CD4-positive, alpha-beta memory T cell (primary cell): ENCODE results near the gene PLEKHA6. TPM values are rescaled to one million over a fixed set of nuclear protein-coding genes. Genes with fewer than 3 reads are reported as not detected.

Experiments
- CTCF ChIA-PET: fragments of 350-600 bp; sonication (Branson Sonifier 250); formaldehyde crosslinking; loops from one replicate; lab custom pipeline; 2021; ENCODE audit warnings: inconsistent platforms; ENCODE audit not compliant: partially characterized antibody; lab: Charles Lee
- POLR2A ChIA-PET: fragments of 350-600 bp; sonication (Branson Sonifier 250); formaldehyde crosslinking; loops from one replicate; lab custom pipeline; 2021; ENCODE audit not compliant: partially characterized antibody; lab: Charles Lee
- DNase-seq, 5 donors: peaks; one replicate each; pipeline versions ENCODE4 v3.0.0 to v3.0.0-alpha.2; 2020 to 2022; ENCODE audit warnings: mixed read lengths in 1 of 5
- H3K27ac ChIP-seq: one replicate; pipeline ENCODE4 v1.7.0; 2013; ENCODE audit warnings: low read depth, low read length
- H3K27me3 ChIP-seq: 2 replicates; pipeline ENCODE4 v1.7.0; 2013; ENCODE audit warnings: mild to moderate bottlenecking, low read length, moderate library complexity; ENCODE audit not compliant: insufficient read depth
- H3K36me3 ChIP-seq: 2 replicates; pipeline ENCODE4 v1.7.0; 2013; ENCODE audit warnings: mild to moderate bottlenecking, low read length, moderate library complexity; ENCODE audit not compliant: insufficient read depth
- H3K4me1 ChIP-seq: 2 replicates; pipeline ENCODE4 v1.7.0; 2013; ENCODE audit warnings: mild to moderate bottlenecking, low read length, moderate library complexity; ENCODE audit not compliant: insufficient read depth
- H3K4me3 ChIP-seq, 2 donors: one replicate each; pipeline ENCODE4 v1.7.0; 2013; ENCODE audit warnings: low read length in 2 of 2, mild to moderate bottlenecking in 1 of 2
- H3K9me3 ChIP-seq, 2 donors: one replicate each; pipeline ENCODE4 v1.7.0; 2013; ENCODE audit warnings: low read length in 2 of 2, control low read depth in 1 of 2; ENCODE audit not compliant: control insufficient read depth in 1 of 2
- H3K27ac Mint-ChIP-seq, 7 donors: one replicate each; pipeline ENCODE4 v1.8.0; 2020 to 2021; ENCODE audit warnings: mixed read lengths in 7 of 7, mild to moderate bottlenecking in 6 of 7, inconsistent platforms in 3 of 7, moderate library complexity in 3 of 7
- H3K27me3 Mint-ChIP-seq, 2 donors: one replicate each; pipeline ENCODE4 v1.8.0; 2020 to 2021; ENCODE audit warnings: mixed read lengths in 2 of 2
- H3K36me3 Mint-ChIP-seq, 2 donors: one replicate each; pipeline ENCODE4 v1.8.0; 2020 to 2021; ENCODE audit warnings: mixed read lengths in 2 of 2, inconsistent platforms in 1 of 2, mild to moderate bottlenecking in 1 of 2
- H3K4me1 Mint-ChIP-seq, 4 donors: one replicate each; pipeline ENCODE4 v1.8.0; 2020 to 2021; ENCODE audit warnings: mixed read lengths in 4 of 4, mild to moderate bottlenecking in 1 of 4
- H3K4me3 Mint-ChIP-seq, 8 donors: one replicate each; pipeline ENCODE4 v1.8.0; 2020 to 2021; ENCODE audit warnings: mixed read lengths in 8 of 8, mild to moderate bottlenecking in 7 of 8, moderate library complexity in 6 of 8, inconsistent platforms in 3 of 8
- H3K9me3 Mint-ChIP-seq, 8 donors: one replicate each; pipeline ENCODE4 v1.8.0; 2020 to 2021; ENCODE audit warnings: mixed read lengths in 8 of 8, mild to moderate bottlenecking in 5 of 8, inconsistent platforms in 3 of 8, moderate library complexity in 1 of 8
- intact Hi-C: fragments of 100-400 bp; cut with micrococcal nuclease; formaldehyde crosslinking; loops from one replicate; pipeline ENCODE4 v1.15.1; 2023
- polyA plus RNA-seq, 2 donors: library from polyadenylated mRNA; unstranded; fragments of 300-500 nt; fragmentation: Illumina TruSeq; gene quantifications; one replicate each; pipeline ENCODE4 v1.2.3, GENCODE V29; 2021
- total RNA-seq, 2 experiments: library from RNA; stranded (reverse); gene quantifications; one replicate each; pipeline ENCODE4 v1.2.3, GENCODE V29; 2021

Gene PLEKHA6
- total RNA-seq = under 1 TPM; 0.52 to 0.89 TPM
- under 1 TPM in 1 of 2 donors, not detected in 1; 0.15 TPM for polyA plus RNA-seq

GRCh38 chr1:204359474-204360255, at the start of gene PLEKHA6:
TSS of gene PLEKHA6 (minus strand) at chr1:204359929. CDS start at chr1:204273727, 86,202 bp downstream.
- POLR2A ChIA-PET = no interaction called here
- H3K36me3 ChIP-seq = no peaks in the 10 kb centered on the region
- H3K4me1 Mint-ChIP-seq = peaks cover 3 to 13% (median 8%) of the 10 kb centered on the region in 4 donors
- no peak within 1 kb of the TSS for H3K4me3 ChIP-seq
- peaks cover 0 to 10% of the 10 kb centered on the region in 2 donors for H3K27me3 Mint-ChIP-seq
- no peaks in the 10 kb centered on the region for H3K9me3 Mint-ChIP-seq
- CTCF ChIA-PET = interaction anchor here (0.5 to 2.3 kb wide), 2 partner anchors 195 to 197 kb away, joined by 3 to 6 read pairs; no protein-coding TSS in a partner anchor
- intact Hi-C loops = loop anchor here (5.0 kb wide), 1 partner anchor 48 kb away; no protein-coding TSS in a partner anchor
- DNase-seq = no peak
- no peak within 1 kb of the TSS for H3K4me3 Mint-ChIP-seq
- H3K27ac ChIP-seq = no peak within 1 kb of the TSS
- H3K27ac Mint-ChIP-seq = no peak within 1 kb of the TSS
- no peaks in the 10 kb centered on the region for H3K27me3 ChIP-seq
- no peaks in the 10 kb centered on the region for H3K9me3 ChIP-seq
- H3K4me1 ChIP-seq = peaks cover 13% of the 10 kb centered on the region
- no peaks in the 10 kb centered on the region for H3K36me3 Mint-ChIP-seq

GRCh38 chr1:204409123-204409522, 49.4 kb upstream of the PLEKHA6 start:
- Mint-ChIP-seq H3K27me3 (no peaks in the 10 kb centered on the region), H3K4me3 (peak overlapping the region; percentile 98 to 99 (median 99)), H3K36me3 (peaks cover 22 to 68% of the 10 kb centered on the region in 2 donors), H3K27ac (peak overlapping the region; percentile 99 to 100 (median 100)), H3K4me1 (peaks cover 21 to 41% (median 27%) of the 10 kb centered on the region in 4 donors), H3K9me3 (peaks cover 0 to 2% (median 0%) of the 10 kb centered on the region in 8 donors)
- no peaks in the 10 kb centered on the region for H3K27me3 ChIP-seq
- peaks cover 32% of the 10 kb centered on the region for H3K4me1 ChIP-seq
- intact Hi-C loops = loop anchor here (5.0 kb wide), 1 partner anchor 47 kb away; no protein-coding TSS in a partner anchor
- ChIA-PET POLR2A (interaction anchor here (1.2 to 2.6 kb wide), 2 partner anchors 10 to 94 kb away, joined by 3 to 10 read pairs; no protein-coding TSS in a partner anchor), CTCF (interaction anchor here (1.3 to 4.9 kb wide), 3 partner anchors 11 to 46 kb away, joined by 3 to 64 read pairs (median 4); no protein-coding TSS in a partner anchor)
- H3K4me3 ChIP-seq = peak overlapping the region; percentile 67 to 99
- H3K36me3 ChIP-seq = peaks cover 23% of the 10 kb centered on the region
- no peak for DNase-seq
- peak overlapping the region; percentile 100 for H3K27ac ChIP-seq
- H3K9me3 ChIP-seq = no peaks in the 10 kb centered on the region

GRCh38 chr1:204408602-204409001, 48.9 kb upstream of the PLEKHA6 start:
- H3K9me3 Mint-ChIP-seq = peaks cover 0 to 2% (median 0%) of the 10 kb centered on the region in 8 donors
- DNase-seq = no peak
- H3K36me3 ChIP-seq = peaks cover 27% of the 10 kb centered on the region
- peaks cover 22 to 44% (median 32%) of the 10 kb centered on the region in 4 donors for H3K4me1 Mint-ChIP-seq
- peak overlapping the region; percentile 67 to 99 for H3K4me3 ChIP-seq
- H3K27me3 Mint-ChIP-seq = no peaks in the 10 kb centered on the region
- peaks cover 37% of the 10 kb centered on the region for H3K4me1 ChIP-seq
- peak overlapping the region; percentile 86 to 100 (median 100) for H3K27ac Mint-ChIP-seq
- no peaks in the 10 kb centered on the region for H3K9me3 ChIP-seq
- ChIA-PET POLR2A (interaction anchor here (1.2 to 2.6 kb wide), 3 partner anchors 10 to 94 kb away, joined by 3 to 10 read pairs (median 7); partner anchors contain the start of gene PIK3C2B), CTCF (interaction anchor here (1.3 to 4.9 kb wide), 4 partner anchors 11 to 45 kb away, joined by 3 to 64 read pairs (median 4); no protein-coding TSS in a partner anchor)
- peaks cover 26 to 73% of the 10 kb centered on the region in 2 donors for H3K36me3 Mint-ChIP-seq
- intact Hi-C loops = loop anchor here (5.0 kb wide), 1 partner anchor 46 kb away; no protein-coding TSS in a partner anchor
- H3K27ac ChIP-seq = peak overlapping the region; percentile 100
- no peaks in the 10 kb centered on the region for H3K27me3 ChIP-seq
- peak overlapping the region; percentile 98 to 99 (median 99) for H3K4me3 Mint-ChIP-seq

- no peaks in the 10 kb centered on the region for H3K9me3 ChIP-seq
- peak overlapping the region; percentile 98 to 99 (median 99) for H3K4me3 Mint-ChIP-seq
- no peaks in the 10 kb centered on the region for H3K27me3 Mint-ChIP-seq
- intact Hi-C loops = loop anchor here (5.0 kb wide), 1 partner anchor 46 kb away; no protein-coding TSS in a partner anchor
- peaks cover 0 to 2% (median 0%) of the 10 kb centered on the region in 8 donors for H3K9me3 Mint-ChIP-seq
- ChIA-PET CTCF (interaction anchor here (1.0 to 4.9 kb wide), 5 partner anchors 10 to 45 kb away, joined by 3 to 64 read pairs (median 3); no protein-coding TSS in a partner anchor), POLR2A (interaction anchor here (0.8 to 2.6 kb wide), 4 partner anchors 9 to 547 kb away, joined by 3 to 10 read pairs (median 6); partner anchors contain the start of genes PIK3C2B and SNRPE)
- peaks cover 27 to 75% of the 10 kb centered on the region in 2 donors for H3K36me3 Mint-ChIP-seq
- peaks cover 40% of the 10 kb centered on the region for H3K4me1 ChIP-seq
- H3K27me3 ChIP-seq = no peaks in the 10 kb centered on the region
- peak overlapping the region; percentile 100 for H3K27ac ChIP-seq
- peak overlapping the region; percentile 86 to 100 (median 99) for H3K27ac Mint-ChIP-seq
- peak; percentile 36 to 68 (median 44) for DNase-seq
- H3K4me1 Mint-ChIP-seq = peaks cover 22 to 42% (median 31%) of the 10 kb centered on the region in 4 donors
- peaks cover 27% of the 10 kb centered on the region for H3K36me3 ChIP-seq
- H3K4me3 ChIP-seq = peak overlapping the region; percentile 67 to 99
Observed at GRCh38 chr1:204408074-204408507, 48.4 kb upstream of the PLEKHA6 start.

GRCh38 chr1:204407295-204407971, 47.7 kb upstream of the PLEKHA6 start:
- peaks cover 19 to 38% (median 28%) of the 10 kb centered on the region in 4 donors for H3K4me1 Mint-ChIP-seq
- Histone ChIP-seq H3K27me3 (no peaks in the 10 kb centered on the region), H3K4me3 (peak overlapping the region; percentile 67 to 99), H3K27ac (peak overlapping the region; percentile 100), H3K4me1 (peaks cover 40% of the 10 kb centered on the region), H3K36me3 (peaks cover 29% of the 10 kb centered on the region), H3K9me3 (no peaks in the 10 kb centered on the region)
- POLR2A ChIA-PET = interaction anchor here (0.8 to 2.6 kb wide), 4 partner anchors 9 to 546 kb away, joined by 4 to 10 read pairs (median 6); partner anchors contain the start of genes MDM4, PIK3C2B and SNRPE
- no peaks in the 10 kb centered on the region for H3K9me3 Mint-ChIP-seq
- H3K36me3 Mint-ChIP-seq = peaks cover 27 to 79% of the 10 kb centered on the region in 2 donors
- intact Hi-C loops = loop anchor here (5.0 kb wide), 1 partner anchor 45 kb away; no protein-coding TSS in a partner anchor
- H3K27ac Mint-ChIP-seq = peak overlapping the region; percentile 81 to 100 (median 99)
- H3K27me3 Mint-ChIP-seq = no peaks in the 10 kb centered on the region
- peak overlapping the region; percentile 98 to 99 (median 99) for H3K4me3 Mint-ChIP-seq
- no peak for DNase-seq
- CTCF ChIA-PET = interaction anchor here (1.0 to 4.9 kb wide), 5 partner anchors 9 to 44 kb away, joined by 3 to 64 read pairs (median 3); no protein-coding TSS in a partner anchor

- Mint-ChIP-seq H3K4me3 (peak overlapping the region; percentile 98 to 99 (median 99)), H3K9me3 (no peaks in the 10 kb centered on the region), H3K36me3 (peaks cover 27 to 87% of the 10 kb centered on the region in 2 donors), H3K27ac (peak overlapping the region; percentile 47 to 99 (median 72)), H3K27me3 (no peaks in the 10 kb centered on the region), H3K4me1 (peaks cover 16 to 33% (median 25%) of the 10 kb centered on the region in 4 donors)
- intact Hi-C loops = loop anchor here (1.0 to 5.0 kb wide), 2 partner anchors 8 to 44 kb away; no protein-coding TSS in a partner anchor
- CTCF ChIA-PET = interaction anchor here (0.9 to 4.9 kb wide), 3 partner anchors 9 to 24 kb away, joined by 3 to 64 read pairs (median 3); no protein-coding TSS in a partner anchor
- H3K27ac ChIP-seq = peak overlapping the region; percentile 100
- POLR2A ChIA-PET = interaction anchor here (2.0 kb wide), 1 partner anchor 110 kb away, joined by 6 read pairs; the partner anchor contains the start of gene MDM4
- no peak for DNase-seq
- H3K9me3 ChIP-seq = no peaks in the 10 kb centered on the region
- H3K4me1 ChIP-seq = peaks cover 40% of the 10 kb centered on the region
- H3K36me3 ChIP-seq = peaks cover 33% of the 10 kb centered on the region
- no peaks in the 10 kb centered on the region for H3K27me3 ChIP-seq
- H3K4me3 ChIP-seq = peak overlapping the region in 1 of 2 donors; percentile 38
Observed at GRCh38 chr1:204406621-204407020, 46.9 kb upstream of the PLEKHA6 start.
